ENCODE results near the gene ADAMTS20. TPM values are rescaled to one million over a fixed set of nuclear protein-coding genes. Genes with fewer than 3 reads are reported as not detected.

The ADAMTS20 gene
- total RNA-seq, 1 experiment from 2014 or later: 0.17 TPM

DNA sequence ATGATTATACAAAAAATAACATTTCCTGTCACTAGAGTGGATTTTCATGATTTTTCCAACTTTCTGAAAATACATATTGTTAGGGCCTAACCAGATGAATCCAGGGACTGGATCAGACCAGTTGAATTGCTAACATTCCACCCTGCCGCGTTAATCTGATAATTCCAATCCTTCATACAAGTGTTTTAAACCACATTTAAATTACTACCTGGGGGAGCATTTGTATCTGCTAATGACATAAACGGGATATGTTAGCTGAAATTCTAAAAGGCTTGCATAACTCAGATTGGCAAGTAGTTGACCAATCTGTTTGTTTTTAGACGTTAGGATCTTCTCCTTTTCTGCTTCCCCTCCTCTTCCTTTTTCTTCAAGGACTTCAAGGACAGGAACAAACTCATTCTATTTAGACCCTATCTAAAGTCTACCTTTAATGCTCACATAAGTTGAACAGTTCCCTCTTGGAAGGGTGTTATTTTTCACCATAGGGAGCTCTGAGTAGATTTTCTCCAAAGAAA lies 239.0 kb downstream of the ADAMTS20 start:
- DNase-seq (ENCODE audit: low spot score): no peak
- no TSS peak for BruUV-seq (replicated peaks)
- TF ChIP-seq, protein P1, sequence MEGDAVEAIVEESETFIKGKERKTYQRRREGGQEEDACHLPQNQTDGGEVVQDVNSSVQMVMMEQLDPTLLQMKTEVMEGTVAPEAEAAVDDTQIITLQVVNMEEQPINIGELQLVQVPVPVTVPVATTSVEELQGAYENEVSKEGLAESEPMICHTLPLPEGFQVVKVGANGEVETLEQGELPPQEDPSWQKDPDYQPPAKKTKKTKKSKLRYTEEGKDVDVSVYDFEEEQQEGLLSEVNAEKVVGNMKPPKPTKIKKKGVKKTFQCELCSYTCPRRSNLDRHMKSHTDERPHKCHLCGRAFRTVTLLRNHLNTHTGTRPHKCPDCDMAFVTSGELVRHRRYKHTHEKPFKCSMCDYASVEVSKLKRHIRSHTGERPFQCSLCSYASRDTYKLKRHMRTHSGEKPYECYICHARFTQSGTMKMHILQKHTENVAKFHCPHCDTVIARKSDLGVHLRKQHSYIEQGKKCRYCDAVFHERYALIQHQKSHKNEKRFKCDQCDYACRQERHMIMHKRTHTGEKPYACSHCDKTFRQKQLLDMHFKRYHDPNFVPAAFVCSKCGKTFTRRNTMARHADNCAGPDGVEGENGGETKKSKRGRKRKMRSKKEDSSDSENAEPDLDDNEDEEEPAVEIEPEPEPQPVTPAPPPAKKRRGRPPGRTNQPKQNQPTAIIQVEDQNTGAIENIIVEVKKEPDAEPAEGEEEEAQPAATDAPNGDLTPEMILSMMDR (conservative IDR thresholded peaks at IDR 0.05; ENCODE audit: low read depth, low read length): no peak
- no peak for TF ChIP-seq EZH2 (IDR thresholded peaks at IDR 0.05; ENCODE audit: borderline replicate concordance, low read depth, low read length, poor library complexity, severe bottlenecking)
- CTCF ChIA-PET: interaction anchor here (0.6 kb wide), 1 partner anchor 69 kb away, joined by 3 read pairs; no protein-coding TSS in a partner anchor
- H3K4me3 ChIP-seq (ENCODE audit: low read depth, low read length, poor library complexity, severe bottlenecking): no peak overlapping the region
- intact Hi-C loops (cut with micrococcal nuclease; ENCODE audit: unreplicated experiment): no loop called here
- no peaks in the 10 kb centered on the region for H3K9me3 ChIP-seq (ENCODE audit: low read depth, low read length, poor library complexity, severe bottlenecking)
- no peak overlapping the region for H3K27ac ChIP-seq (ENCODE audit: low read depth, low read length, poor library complexity, severe bottlenecking)
- no peaks in the 10 kb centered on the region for H3K27me3 ChIP-seq (replicated peaks; ENCODE audit: insufficient read depth, low read depth, low read length, poor library complexity)
- no peaks in the 10 kb centered on the region for H3K4me1 ChIP-seq (ENCODE audit: insufficient read depth, low read length, poor library complexity, severe bottlenecking)
- H3K36me3 ChIP-seq (ENCODE audit: insufficient read depth, low read length, poor library complexity, severe bottlenecking): no peaks in the 10 kb centered on the region
- POLR2A ChIA-PET (ENCODE audit: low non-redundant PET): no interaction called here

DNA sequence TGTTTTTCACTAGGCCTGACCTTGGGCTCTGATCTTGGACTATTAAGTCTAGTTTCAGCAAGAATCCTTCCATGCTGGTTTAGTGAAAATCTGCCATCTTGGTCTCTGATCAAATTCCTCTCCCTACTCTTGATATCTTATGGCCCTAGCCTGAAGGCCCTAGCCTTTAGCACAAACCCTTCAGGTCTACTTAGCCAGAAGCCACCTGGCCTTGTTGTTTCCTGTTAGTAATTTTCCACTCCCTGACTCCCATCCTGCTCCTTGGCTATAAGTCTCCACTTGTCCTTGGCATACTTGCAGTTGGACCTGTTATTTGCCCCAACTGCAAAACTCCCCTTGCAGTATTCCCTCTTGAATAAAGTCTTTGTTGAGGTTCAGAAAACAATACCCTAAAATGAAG lies 241.4 kb downstream of the ADAMTS20 start:
- CTCF ChIA-PET: no interaction called here
- BruUV-seq (replicated peaks): no TSS peak

DNA sequence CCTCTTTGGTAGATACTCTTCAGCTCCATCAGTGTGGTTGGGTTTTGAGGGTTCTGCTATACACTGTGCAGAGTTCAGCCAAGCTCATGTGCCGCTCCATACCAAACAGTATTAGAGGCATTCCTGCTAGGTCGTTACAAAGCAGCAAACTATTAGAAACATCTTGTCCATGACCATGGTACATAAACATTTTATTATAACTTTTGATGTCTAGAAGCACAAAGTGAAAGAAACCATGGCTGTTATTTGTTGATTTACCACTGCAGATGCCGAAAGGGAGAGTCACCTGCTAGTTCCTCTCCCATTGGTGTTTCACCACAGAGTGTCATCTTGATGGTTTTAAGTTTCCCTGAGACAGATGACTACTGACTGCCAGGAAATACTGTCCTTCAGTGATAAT lies 242.0 kb downstream of the ADAMTS20 start:
- no peaks in the 10 kb centered on the region for H3K36me3 ChIP-seq (ENCODE audit: insufficient read depth, low read length, poor library complexity, severe bottlenecking)
- H3K9me3 ChIP-seq (ENCODE audit: low read depth, low read length, poor library complexity, severe bottlenecking): no peaks in the 10 kb centered on the region
- intact Hi-C loops (cut with micrococcal nuclease; ENCODE audit: unreplicated experiment): no loop called here
- TF ChIP-seq, protein P1 (conservative IDR thresholded peaks at IDR 0.05; ENCODE audit: low read depth, low read length): no peak
- TF ChIP-seq EZH2 (IDR thresholded peaks at IDR 0.05; ENCODE audit: borderline replicate concordance, low read depth, low read length, poor library complexity, severe bottlenecking): no peak
- CTCF ChIA-PET: no interaction called here
- H3K27me3 ChIP-seq (replicated peaks; ENCODE audit: insufficient read depth, low read depth, low read length, poor library complexity): no peaks in the 10 kb centered on the region
- no peak overlapping the region for H3K4me3 ChIP-seq (ENCODE audit: low read depth, low read length, poor library complexity, severe bottlenecking)
- no TSS peak for BruUV-seq (replicated peaks)
- no peak overlapping the region for H3K27ac ChIP-seq (ENCODE audit: low read depth, low read length, poor library complexity, severe bottlenecking)
- H3K4me1 ChIP-seq (ENCODE audit: insufficient read depth, low read length, poor library complexity, severe bottlenecking): no peaks in the 10 kb centered on the region
- POLR2A ChIA-PET (ENCODE audit: low non-redundant PET): no interaction called here
- no peak for DNase-seq (ENCODE audit: low spot score)

More for the DNA sequence above, 241.4 kb downstream of the ADAMTS20 start:
- TF ChIP-seq, protein P1 (conservative IDR thresholded peaks at IDR 0.05; ENCODE audit: low read depth, low read length): no peak
- TF ChIP-seq EZH2 (IDR thresholded peaks at IDR 0.05; ENCODE audit: borderline replicate concordance, low read depth, low read length, poor library complexity, severe bottlenecking): no peak
- Histone ChIP-seq H3K36me3 (ENCODE audit: insufficient read depth, low read length, poor library complexity, severe bottlenecking) (no peaks in the 10 kb centered on the region), H3K4me3 (ENCODE audit: low read depth, low read length, poor library complexity, severe bottlenecking) (no peak overlapping the region), H3K27ac (ENCODE audit: low read depth, low read length, poor library complexity, severe bottlenecking) (no peak overlapping the region), H3K9me3 (ENCODE audit: low read depth, low read length, poor library complexity, severe bottlenecking) (no peaks in the 10 kb centered on the region), H3K27me3 (replicated peaks; ENCODE audit: insufficient read depth, low read depth, low read length, poor library complexity) (no peaks in the 10 kb centered on the region), H3K4me1 (ENCODE audit: insufficient read depth, low read length, poor library complexity, severe bottlenecking) (no peaks in the 10 kb centered on the region)
- intact Hi-C loops (cut with micrococcal nuclease; ENCODE audit: unreplicated experiment): no loop called here
- POLR2A ChIA-PET (ENCODE audit: low non-redundant PET): no interaction called here
- DNase-seq (ENCODE audit: low spot score): no peak

Measured in A673 (cell line).